NK-92 treated with Interleukin-12 subunit alpha and Interleukin-12 subunit beta, amount 100 ng/mL, for 24 hours (cell line): ENCODE measurements around the gene TFF3.

Experiments
- DNase-seq: peaks from one replicate; lab custom pipeline; 2025; lab: John Stamatoyannopoulos, UW

The TFF3 gene

DNA sequence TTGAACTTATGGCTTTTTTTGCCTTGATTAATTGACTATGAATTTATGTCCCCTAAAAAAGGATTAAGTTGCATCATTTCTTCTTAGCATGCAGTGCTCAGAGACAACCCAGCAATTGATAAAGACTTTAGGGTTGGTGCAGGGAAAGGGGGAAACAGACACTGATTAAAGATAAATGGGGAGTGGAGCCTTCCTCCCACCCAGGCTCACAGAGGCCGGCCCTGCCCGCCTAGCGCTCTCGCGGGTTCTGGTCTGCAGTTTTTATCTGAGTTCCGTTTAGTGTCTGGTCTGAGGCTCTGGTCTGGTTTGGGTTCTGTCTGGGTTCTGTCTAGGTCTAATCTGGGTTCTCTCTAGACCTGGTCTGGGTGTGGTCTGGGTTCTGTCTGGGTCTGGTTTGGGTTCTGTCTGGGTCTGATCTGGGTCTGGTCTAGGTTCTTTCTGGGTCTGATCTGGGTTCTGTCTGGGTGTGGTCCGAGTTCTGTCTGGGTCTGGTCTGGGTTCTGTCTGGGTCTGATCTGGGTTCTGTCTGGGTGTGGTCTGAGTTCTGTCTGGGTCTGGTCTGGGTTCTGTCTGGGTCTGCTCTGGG lies 48.1 kb downstream of the TFF3 start:
- DNase-seq, result no peak

GRCh38 chr21:42265231-42265812 lies 49.9 kb downstream of the TFF3 start:
- no peak for DNase-seq

- no peak for DNase-seq
Observed at GRCh38 chr21:42264245-42265195, 50.7 kb downstream of the TFF3 start.

DNA sequence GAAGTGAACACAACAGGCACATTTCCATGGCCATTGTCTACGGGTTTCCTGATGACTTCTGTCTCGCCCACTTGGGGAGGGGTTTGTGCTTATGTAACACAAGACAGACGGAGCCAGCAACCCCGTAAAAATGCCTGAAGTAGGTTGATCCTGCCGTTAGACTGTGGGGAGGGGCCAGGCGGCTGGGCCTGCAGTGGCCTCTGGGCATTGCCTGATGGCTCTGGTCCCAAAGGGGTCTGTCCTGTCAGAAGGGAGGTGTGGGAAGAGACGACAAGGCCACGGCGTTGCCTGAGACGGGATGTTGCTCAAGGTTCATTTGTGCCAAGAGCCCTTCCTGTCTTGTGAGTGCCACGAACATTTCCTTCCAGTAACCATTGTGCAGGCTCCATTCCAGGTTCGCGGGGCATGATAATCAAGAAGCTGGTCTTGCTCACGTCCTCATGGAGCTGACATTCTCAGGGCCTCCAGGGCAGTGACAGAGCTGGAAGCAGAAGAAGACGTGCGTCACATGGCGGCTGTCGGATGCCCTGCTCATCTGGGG lies 51.5 kb downstream of the TFF3 start:
- no peak for DNase-seq

- no peak for DNase-seq
Observed at GRCh38 chr21:42262831-42263231, 52.4 kb downstream of the TFF3 start.

GRCh38 chr21:42261829-42262200 lies 53.4 kb downstream of the TFF3 start:
- no peak for DNase-seq
